ENCODE measurements around the gene VWA1.

DNA sequence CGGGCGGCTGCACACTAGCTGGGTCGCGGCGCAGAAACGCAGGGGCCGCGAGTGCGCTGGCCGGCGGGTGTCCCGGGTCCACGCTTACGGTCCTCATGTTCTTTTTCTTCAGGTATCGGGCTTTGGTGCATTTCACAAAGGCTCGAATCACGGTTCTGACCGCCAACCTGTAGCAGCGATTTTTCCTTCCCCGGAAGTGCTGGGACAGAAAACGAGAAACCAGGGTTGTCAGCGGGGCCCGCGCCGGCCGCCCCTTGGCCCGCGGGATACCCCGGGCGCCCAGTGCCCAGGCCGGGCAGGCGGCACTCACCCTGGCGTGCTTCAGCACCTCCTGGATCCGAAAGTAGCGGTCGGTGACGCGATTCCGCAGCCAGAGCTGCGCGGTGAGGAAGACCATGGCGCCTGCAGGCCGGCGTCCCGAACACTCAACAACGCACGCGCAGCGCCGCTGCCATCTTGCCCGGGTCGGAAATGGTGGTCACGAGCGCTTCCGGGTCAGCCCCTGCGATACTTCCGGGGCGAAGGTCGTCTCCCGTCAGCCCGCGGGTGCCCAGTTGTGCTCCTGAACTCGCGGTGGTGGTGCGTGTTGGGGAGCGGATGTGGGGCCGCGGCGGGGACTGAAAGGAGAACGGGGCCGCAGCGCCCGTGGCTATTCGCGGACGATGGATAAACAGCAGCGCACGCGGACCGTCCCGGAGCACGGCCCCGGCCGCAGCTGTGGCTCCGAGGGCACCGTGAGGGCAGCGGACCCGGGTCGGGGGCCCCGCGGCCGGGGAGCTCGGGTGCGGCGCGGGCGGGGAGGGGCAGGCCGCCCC, 28.5 kb upstream of the VWA1 start, which contains the start of gene MRPL20:
- TF ChIP-seq RARB (CRISPR knock-in tag; IDR thresholded peaks at IDR 0.05) (no peak), ZFP3 (CRISPR knock-in tag; IDR thresholded peaks at IDR 0.05) (no peak), TSHZ2 (CRISPR knock-in tag; IDR thresholded peaks at IDR 0.05) (no peak), ZNF8 (CRISPR knock-in tag; IDR thresholded peaks at IDR 0.05) (no peak), ESRRG (CRISPR knock-in tag; IDR thresholded peaks at IDR 0.05) (no peak), ARNTL (CRISPR knock-in tag; IDR thresholded peaks at IDR 0.05; ENCODE audit: borderline replicate concordance, low read depth) (no peak)
- TF ChIP-seq, protein P1, sequence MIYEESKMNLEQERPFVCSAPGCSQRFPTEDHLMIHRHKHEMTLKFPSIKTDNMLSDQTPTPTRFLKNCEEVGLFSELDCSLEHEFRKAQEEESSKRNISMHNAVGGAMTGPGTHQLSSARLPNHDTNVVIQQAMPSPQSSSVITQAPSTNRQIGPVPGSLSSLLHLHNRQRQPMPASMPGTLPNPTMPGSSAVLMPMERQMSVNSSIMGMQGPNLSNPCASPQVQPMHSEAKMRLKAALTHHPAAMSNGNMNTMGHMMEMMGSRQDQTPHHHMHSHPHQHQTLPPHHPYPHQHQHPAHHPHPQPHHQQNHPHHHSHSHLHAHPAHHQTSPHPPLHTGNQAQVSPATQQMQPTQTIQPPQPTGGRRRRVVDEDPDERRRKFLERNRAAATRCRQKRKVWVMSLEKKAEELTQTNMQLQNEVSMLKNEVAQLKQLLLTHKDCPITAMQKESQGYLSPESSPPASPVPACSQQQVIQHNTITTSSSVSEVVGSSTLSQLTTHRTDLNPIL (CRISPR knock-in tag; IDR thresholded peaks at IDR 0.05; ENCODE audit: low read depth) = no peak
